Astrocyte (in vitro differentiated cells and primary cell): ENCODE data around the gene PPP1R9A. TPM values are rescaled to one million over a fixed set of nuclear protein-coding genes. Genes with fewer than 3 reads are reported as not detected.

ENCODE experiments used
- DNase-seq: peaks from one replicate; pipeline ENCODE4 v3.0.0-alpha.2; 2010; ENCODE audit warnings: low read depth
- FAIRE-seq: peaks from 2 replicates; lab custom pipeline; 2011; peaks lifted over from hg19 to GRCh38; lab: Jason Lieb, UNC
- H2AFZ ChIP-seq: 2 replicates; pipeline ENCODE4 v1.6.0; 2012; ENCODE audit warnings: low read depth, low read length, inconsistent platforms
- H3K27ac ChIP-seq: 2 replicates; pipeline ENCODE4 v1.5.1; 2011; ENCODE audit warnings: low read depth, low read length, inconsistent platforms
- H3K27me3 ChIP-seq: 2 replicates; pipeline ENCODE4 v1.6.0; 2011; ENCODE audit warnings: low read length, inconsistent platforms; ENCODE audit not compliant: insufficient read depth
- H3K36me3 ChIP-seq: 2 replicates; pipeline ENCODE4 v1.5.1; 2011; ENCODE audit warnings: low read length, inconsistent platforms; ENCODE audit not compliant: insufficient read depth
- H3K4me1 ChIP-seq: 2 replicates; pipeline ENCODE4 v1.5.1; 2011; ENCODE audit warnings: low read length, inconsistent platforms; ENCODE audit not compliant: insufficient read depth
- H3K4me2 ChIP-seq: 2 replicates; pipeline ENCODE4 v1.6.0; 2012; ENCODE audit warnings: low read length, inconsistent platforms
- H3K4me3 ChIP-seq: 2 replicates; pipeline ENCODE4 v1.5.1; 2011; ENCODE audit warnings: low read depth, mild to moderate bottlenecking, low read length, inconsistent platforms; ENCODE audit not compliant: insufficient read depth
- H3K79me2 ChIP-seq: 2 replicates; pipeline ENCODE4 v1.6.0; 2012; ENCODE audit warnings: mild to moderate bottlenecking, low read length, inconsistent platforms; ENCODE audit not compliant: insufficient read depth
- H3K9ac ChIP-seq: 2 replicates; pipeline ENCODE4 v1.6.0; 2012; ENCODE audit warnings: mild to moderate bottlenecking, low read length, inconsistent platforms
- H3K9me3 ChIP-seq: 2 replicates; pipeline ENCODE4 v1.5.1; 2012; ENCODE audit warnings: low read depth, mild to moderate bottlenecking, low read length, inconsistent platforms; ENCODE audit not compliant: insufficient read depth
- H4K20me1 ChIP-seq: 2 replicates; pipeline ENCODE4 v1.6.0; 2012; ENCODE audit warnings: low read length, inconsistent platforms; ENCODE audit not compliant: insufficient read depth
- H3K27ac Mint-ChIP-seq: one replicate; pipeline ENCODE4 v1.8.0; 2021; ENCODE audit warnings: mild to moderate bottlenecking, mixed read lengths; ENCODE audit not compliant: unreplicated experiment
- H3K27me3 Mint-ChIP-seq: one replicate; pipeline ENCODE4 v1.8.0; 2021; ENCODE audit warnings: low read depth, mixed read lengths; ENCODE audit not compliant: unreplicated experiment
- H3K36me3 Mint-ChIP-seq: one replicate; pipeline ENCODE4 v1.8.0; 2021; ENCODE audit warnings: low read depth, mixed read lengths; ENCODE audit not compliant: unreplicated experiment
- H3K4me1 Mint-ChIP-seq: one replicate; pipeline ENCODE4 v1.8.0; 2021; ENCODE audit warnings: low read depth, mixed read lengths; ENCODE audit not compliant: unreplicated experiment
- H3K4me3 Mint-ChIP-seq: one replicate; pipeline ENCODE4 v1.8.0; 2021; ENCODE audit warnings: mild to moderate bottlenecking, moderate library complexity, mixed read lengths; ENCODE audit not compliant: unreplicated experiment
- H3K9me3 Mint-ChIP-seq: one replicate; pipeline ENCODE4 v1.8.0; 2021; ENCODE audit warnings: mild to moderate bottlenecking, mixed read lengths; ENCODE audit not compliant: unreplicated experiment
- CTCF ChIP-seq: IDR thresholded peaks from 2 replicates; pipeline ENCODE4 v1.5.1; 2011; ENCODE audit warnings: low read depth, mild to moderate bottlenecking, inconsistent platforms, low read length, moderate library complexity; ENCODE audit not compliant: insufficient read depth
- EZH2 ChIP-seq: IDR thresholded peaks from 2 replicates; pipeline ENCODE4 v1.6.1; 2012; ENCODE audit warnings: mild to moderate bottlenecking, low read length, inconsistent platforms; ENCODE audit not compliant: insufficient read depth
- total RNA-seq: library from RNA; stranded (reverse); gene quantifications from 2 replicates; pipeline ENCODE4 v1.2.1, GENCODE V29; 2021

The PPP1R9A gene
- total RNA-seq, 1 donor from 2014 or later: 7.5 TPM

DNA sequence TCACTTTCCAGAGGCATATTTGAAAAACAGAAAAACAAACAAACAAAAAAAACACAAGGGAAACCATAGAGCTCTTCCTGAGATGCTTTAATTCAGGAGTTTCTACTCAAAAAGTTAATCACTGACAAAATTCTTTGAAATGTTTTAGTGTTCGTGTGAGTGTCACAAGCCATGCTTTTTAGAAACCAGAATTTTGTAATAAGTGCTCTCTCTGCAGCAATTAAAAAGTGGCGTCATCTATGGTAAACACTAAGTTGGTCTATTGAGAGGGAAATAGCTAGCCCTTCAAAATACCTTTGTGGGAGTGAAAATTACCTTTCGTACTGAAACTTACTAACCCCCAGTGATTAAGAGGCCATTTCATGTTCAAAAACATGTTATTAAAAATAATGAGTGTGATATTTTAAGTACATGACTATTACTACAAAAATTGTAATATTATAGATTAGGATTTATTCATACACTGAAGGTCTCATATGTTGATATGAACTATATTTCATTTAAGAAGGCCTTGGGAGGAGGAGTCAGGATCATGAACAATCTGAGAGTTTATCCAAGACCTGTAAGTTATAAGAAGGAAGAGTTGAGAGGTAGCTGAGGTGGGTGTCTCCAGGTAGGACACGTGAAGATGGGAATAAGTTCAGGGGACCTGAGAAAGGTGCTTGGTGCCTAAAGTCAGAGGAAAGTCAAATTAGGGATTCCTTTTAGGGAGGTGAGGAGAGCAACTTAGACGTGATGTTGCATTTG, 94.6 kb downstream of the PPP1R9A start:
- no peak for TF ChIP-seq CTCF
- TF ChIP-seq EZH2: no peak

DNA sequence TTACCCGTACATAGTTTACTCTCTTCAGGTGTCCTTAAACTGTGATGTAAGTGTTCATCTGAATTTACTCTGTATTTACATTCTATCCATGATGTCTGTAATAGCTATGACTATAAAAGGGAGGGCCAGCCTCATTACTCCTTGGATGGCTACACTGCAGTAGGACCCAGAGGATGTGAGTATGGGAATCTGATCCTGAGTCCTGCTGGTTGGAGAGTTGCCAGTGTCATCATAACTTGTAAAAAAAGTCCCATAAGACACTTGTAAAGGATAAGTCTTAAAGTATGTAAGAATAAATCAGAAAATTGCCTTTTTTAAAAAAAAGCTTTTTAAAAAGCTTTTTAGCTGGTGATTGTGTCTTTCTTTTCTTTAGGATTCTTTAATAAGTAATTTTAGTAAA, 95.4 kb downstream of the PPP1R9A start:
- H4K20me1 ChIP-seq: no peaks in the 10 kb centered on the region

More for the DNA sequence above, 94.6 kb downstream of the PPP1R9A start:
- H3K4me1 ChIP-seq: no peaks in the 10 kb centered on the region
- DNase-seq (no peak), FAIRE-seq (no peak)
- H3K27ac ChIP-seq: no peak overlapping the region
- H2AFZ ChIP-seq: no peak overlapping the region
- H3K27me3 Mint-ChIP-seq: no peaks in the 10 kb centered on the region
- H3K4me3 Mint-ChIP-seq: no peak overlapping the region
- H3K27ac Mint-ChIP-seq: no peak overlapping the region
- no peak overlapping the region for H3K4me3 ChIP-seq
- no peaks in the 10 kb centered on the region for H4K20me1 ChIP-seq
- no peaks in the 10 kb centered on the region for H3K9me3 Mint-ChIP-seq
- no peaks in the 10 kb centered on the region for H3K9me3 ChIP-seq
- no peaks in the 10 kb centered on the region for H3K79me2 ChIP-seq
- no peaks in the 10 kb centered on the region for H3K36me3 Mint-ChIP-seq
- H3K27me3 ChIP-seq: no peaks in the 10 kb centered on the region
- H3K4me2 ChIP-seq: no peak overlapping the region
- H3K36me3 ChIP-seq: no peaks in the 10 kb centered on the region
- H3K9ac ChIP-seq: no peak overlapping the region
- no peaks in the 10 kb centered on the region for H3K4me1 Mint-ChIP-seq

More for the DNA sequence above, 95.4 kb downstream of the PPP1R9A start:
- Mint-ChIP-seq H3K27me3 (no peaks in the 10 kb centered on the region), H3K4me3 (no peak overlapping the region), H3K4me1 (no peaks in the 10 kb centered on the region), H3K27ac (no peak overlapping the region), H3K36me3 (no peaks in the 10 kb centered on the region), H3K9me3 (no peaks in the 10 kb centered on the region)
- DNase-seq (no peak), FAIRE-seq (peak; percentile 9)
- no peaks in the 10 kb centered on the region for H3K79me2 ChIP-seq
- TF ChIP-seq CTCF: no peak
- no peak overlapping the region for H3K4me2 ChIP-seq
- no peaks in the 10 kb centered on the region for H3K9me3 ChIP-seq
- H3K4me3 ChIP-seq: no peak overlapping the region
- no peak overlapping the region for H3K27ac ChIP-seq
- H3K9ac ChIP-seq: no peak overlapping the region
- H2AFZ ChIP-seq: no peak overlapping the region
- H3K36me3 ChIP-seq: no peaks in the 10 kb centered on the region
- no peaks in the 10 kb centered on the region for H3K4me1 ChIP-seq
- H3K27me3 ChIP-seq: no peaks in the 10 kb centered on the region
